Fibroblast of lung (primary cell): ENCODE results near the gene MREG.

Source experiments
- EZH2 ChIP-seq: IDR thresholded peaks from 2 replicates; pipeline ENCODE4 v1.5.1; 2012; ENCODE audit warnings: low read length, control low read depth, mild to moderate bottlenecking; ENCODE audit errors: missing control alignments
- TF ChIP-seq, protein P1 (sequence below), 2 donors: IDR thresholded peaks in 1 of 2; conservative IDR thresholded peaks in 1 of 2; 1 replicate in 1 of 2; 2 replicates in 1 of 2; pipeline ENCODE4 v1.5.1; 2011 to 2012; ENCODE audit warnings: low read length in 2 of 2, control low read depth in 1 of 2, inconsistent platforms in 1 of 2, low read depth in 1 of 2, mild to moderate bottlenecking in 1 of 2

GRCh38 chr2:215929602-215930335 is 83.6 kb downstream of the MREG start:
- TF ChIP-seq, protein P1, sequence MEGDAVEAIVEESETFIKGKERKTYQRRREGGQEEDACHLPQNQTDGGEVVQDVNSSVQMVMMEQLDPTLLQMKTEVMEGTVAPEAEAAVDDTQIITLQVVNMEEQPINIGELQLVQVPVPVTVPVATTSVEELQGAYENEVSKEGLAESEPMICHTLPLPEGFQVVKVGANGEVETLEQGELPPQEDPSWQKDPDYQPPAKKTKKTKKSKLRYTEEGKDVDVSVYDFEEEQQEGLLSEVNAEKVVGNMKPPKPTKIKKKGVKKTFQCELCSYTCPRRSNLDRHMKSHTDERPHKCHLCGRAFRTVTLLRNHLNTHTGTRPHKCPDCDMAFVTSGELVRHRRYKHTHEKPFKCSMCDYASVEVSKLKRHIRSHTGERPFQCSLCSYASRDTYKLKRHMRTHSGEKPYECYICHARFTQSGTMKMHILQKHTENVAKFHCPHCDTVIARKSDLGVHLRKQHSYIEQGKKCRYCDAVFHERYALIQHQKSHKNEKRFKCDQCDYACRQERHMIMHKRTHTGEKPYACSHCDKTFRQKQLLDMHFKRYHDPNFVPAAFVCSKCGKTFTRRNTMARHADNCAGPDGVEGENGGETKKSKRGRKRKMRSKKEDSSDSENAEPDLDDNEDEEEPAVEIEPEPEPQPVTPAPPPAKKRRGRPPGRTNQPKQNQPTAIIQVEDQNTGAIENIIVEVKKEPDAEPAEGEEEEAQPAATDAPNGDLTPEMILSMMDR (conservative IDR thresholded peaks at IDR 0.05 in 1 of 2, IDR thresholded peaks at IDR 0.05 in 1 of 2; ENCODE audit: low read depth in 1 of 2, low read length in 2 of 2) = no peak
- no peak for TF ChIP-seq EZH2
